ENCODE results near the gene METTL14. TPM values are rescaled to one million over a fixed set of nuclear protein-coding genes. Genes with fewer than 3 reads are reported as not detected.

METTL14 gene
- total RNA-seq, 1 experiment from 2014 or later: 22.4 TPM

DNA sequence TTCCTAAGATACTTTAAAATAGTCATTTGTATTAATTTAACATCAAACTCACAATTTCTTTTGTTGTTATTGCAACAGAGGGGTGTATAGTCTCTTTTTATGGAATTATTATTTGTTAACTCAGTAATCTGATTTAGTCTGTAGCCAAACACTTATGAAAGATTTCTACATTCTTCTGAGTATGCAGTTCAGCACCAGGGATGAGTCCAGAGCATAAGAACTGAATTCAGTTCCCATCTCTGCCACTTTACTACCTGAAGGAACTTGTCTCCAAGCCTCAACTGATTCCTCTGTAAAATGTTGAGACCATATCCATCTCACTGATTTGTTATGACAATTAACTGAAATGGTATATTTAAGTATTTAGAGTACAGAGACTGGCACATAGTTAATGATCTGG lies 45.5 kb downstream of the METTL14 start:
- TF ChIP-seq POLR2AphosphoS5 (IDR thresholded peaks at IDR 0.05; ENCODE audit: low read depth, low read length) (no peak), CTCF (IDR thresholded peaks at IDR 0.05) (no peak), TCF7L2 (IDR thresholded peaks at IDR 0.05; ENCODE audit: low read depth, low read length) (no peak)
- TF ChIP-seq, protein P1, sequence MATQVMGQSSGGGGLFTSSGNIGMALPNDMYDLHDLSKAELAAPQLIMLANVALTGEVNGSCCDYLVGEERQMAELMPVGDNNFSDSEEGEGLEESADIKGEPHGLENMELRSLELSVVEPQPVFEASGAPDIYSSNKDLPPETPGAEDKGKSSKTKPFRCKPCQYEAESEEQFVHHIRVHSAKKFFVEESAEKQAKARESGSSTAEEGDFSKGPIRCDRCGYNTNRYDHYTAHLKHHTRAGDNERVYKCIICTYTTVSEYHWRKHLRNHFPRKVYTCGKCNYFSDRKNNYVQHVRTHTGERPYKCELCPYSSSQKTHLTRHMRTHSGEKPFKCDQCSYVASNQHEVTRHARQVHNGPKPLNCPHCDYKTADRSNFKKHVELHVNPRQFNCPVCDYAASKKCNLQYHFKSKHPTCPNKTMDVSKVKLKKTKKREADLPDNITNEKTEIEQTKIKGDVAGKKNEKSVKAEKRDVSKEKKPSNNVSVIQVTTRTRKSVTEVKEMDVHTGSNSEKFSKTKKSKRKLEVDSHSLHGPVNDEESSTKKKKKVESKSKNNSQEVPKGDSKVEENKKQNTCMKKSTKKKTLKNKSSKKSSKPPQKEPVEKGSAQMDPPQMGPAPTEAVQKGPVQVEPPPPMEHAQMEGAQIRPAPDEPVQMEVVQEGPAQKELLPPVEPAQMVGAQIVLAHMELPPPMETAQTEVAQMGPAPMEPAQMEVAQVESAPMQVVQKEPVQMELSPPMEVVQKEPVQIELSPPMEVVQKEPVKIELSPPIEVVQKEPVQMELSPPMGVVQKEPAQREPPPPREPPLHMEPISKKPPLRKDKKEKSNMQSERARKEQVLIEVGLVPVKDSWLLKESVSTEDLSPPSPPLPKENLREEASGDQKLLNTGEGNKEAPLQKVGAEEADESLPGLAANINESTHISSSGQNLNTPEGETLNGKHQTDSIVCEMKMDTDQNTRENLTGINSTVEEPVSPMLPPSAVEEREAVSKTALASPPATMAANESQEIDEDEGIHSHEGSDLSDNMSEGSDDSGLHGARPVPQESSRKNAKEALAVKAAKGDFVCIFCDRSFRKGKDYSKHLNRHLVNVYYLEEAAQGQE (IDR thresholded peaks at IDR 0.05; ENCODE audit: insufficient read depth in 1 of 2, low read depth in 2 of 2, low read length in 1 of 2): no peak
- Histone ChIP-seq H3K4me1 (ENCODE audit: control insufficient read depth, insufficient read depth, low read length) (no peaks in the 10 kb centered on the region), H3K9me3 (ENCODE audit: control insufficient read depth, insufficient read depth, low read depth, low read length) (no peaks in the 10 kb centered on the region), H3K4me3 (ENCODE audit: low read depth in 2 of 2, low read length in 2 of 2) (no peak overlapping the region), H3K27ac (ENCODE audit: low read length) (no peak overlapping the region), H3K36me3 (ENCODE audit: control insufficient read depth, insufficient read depth, low read length) (no peaks in the 10 kb centered on the region; the same call in 1 of the 2 replicates), H3K27me3 (ENCODE audit: control insufficient read depth, insufficient read depth, low read length) (no peaks in the 10 kb centered on the region)
- CTCF ChIA-PET: no interaction called here
- POLR2A ChIA-PET: no interaction called here
- ATAC-seq (no peak), DNase-seq (ENCODE audit: low read depth, low spot score) (no peak)
- in situ Hi-C loops (cut with HindIII; ENCODE audit: low pct_unique_long_range_greater_than_20kb, low sequenced_read_pairs) (no loop called here), intact Hi-C loops (cut with micrococcal nuclease; ENCODE audit: unreplicated experiment) (no loop called here)
- BruUV-seq (replicated peaks): no TSS peak

- no peaks in the 10 kb centered on the region for H3K9me3 ChIP-seq (ENCODE audit: control insufficient read depth, insufficient read depth, low read depth, low read length)
- ChIA-PET POLR2A (interaction anchor here (0.6 kb wide), 1 partner anchor 103 kb away, joined by 3 read pairs; the partner anchor contains the start of gene SEC24D), CTCF (interaction anchor here (0.6 kb wide), 1 partner anchor 191 kb away, joined by 5 read pairs; no protein-coding TSS in a partner anchor)
- no peak overlapping the region for H3K27ac ChIP-seq (ENCODE audit: low read length)
- ATAC-seq (no peak), DNase-seq (ENCODE audit: low read depth, low spot score) (no peak)
- intact Hi-C loops (cut with micrococcal nuclease; ENCODE audit: unreplicated experiment): no loop called here
- H3K36me3 ChIP-seq (ENCODE audit: control insufficient read depth, insufficient read depth, low read length): no peaks in the 10 kb centered on the region; the same call in 1 of the 2 replicates
- H3K4me1 ChIP-seq (ENCODE audit: control insufficient read depth, insufficient read depth, low read length): no peaks in the 10 kb centered on the region
- in situ Hi-C loops (cut with HindIII; ENCODE audit: low pct_unique_long_range_greater_than_20kb, low sequenced_read_pairs): no loop called here
- no peak for TF ChIP-seq TCF7L2 (IDR thresholded peaks at IDR 0.05; ENCODE audit: low read depth, low read length)
- H3K27me3 ChIP-seq (ENCODE audit: control insufficient read depth, insufficient read depth, low read length): no peaks in the 10 kb centered on the region
- H3K4me3 ChIP-seq (ENCODE audit: low read depth in 2 of 2, low read length in 2 of 2): no peak overlapping the region
- no TSS peak for BruUV-seq (replicated peaks)
Measured at GRCh38 chr4:118732591-118733330, 47.6 kb downstream of the METTL14 start.

- TF ChIP-seq, protein P1 (IDR thresholded peaks at IDR 0.05; ENCODE audit: insufficient read depth in 1 of 2, low read depth in 2 of 2, low read length in 1 of 2): no peak
- TF ChIP-seq SIN3A (IDR thresholded peaks at IDR 0.05; ENCODE audit: borderline replicate concordance, insufficient read depth, low read depth, low read length) (no peak), CTCF (IDR thresholded peaks at IDR 0.05) (no peak), TCF7L2 (IDR thresholded peaks at IDR 0.05; ENCODE audit: low read depth, low read length) (no peak), POLR2AphosphoS5 (IDR thresholded peaks at IDR 0.05; ENCODE audit: low read depth, low read length) (no peak)
- intact Hi-C loops (cut with micrococcal nuclease; ENCODE audit: unreplicated experiment): no loop called here
- POLR2A ChIA-PET: interaction anchor here (0.6 kb wide), 1 partner anchor 12 kb away, joined by 3 read pairs; no protein-coding TSS in a partner anchor
- ATAC-seq (no peak), DNase-seq (ENCODE audit: low read depth, low spot score) (no peak)
- Histone ChIP-seq H3K27me3 (ENCODE audit: control insufficient read depth, insufficient read depth, low read length) (no peaks in the 10 kb centered on the region), H3K4me1 (ENCODE audit: control insufficient read depth, insufficient read depth, low read length) (no peaks in the 10 kb centered on the region), H3K36me3 (ENCODE audit: control insufficient read depth, insufficient read depth, low read length) (no peaks in the 10 kb centered on the region; the same call in 1 of the 2 replicates), H3K4me3 (ENCODE audit: low read depth in 2 of 2, low read length in 2 of 2) (no peak overlapping the region), H3K9me3 (ENCODE audit: control insufficient read depth, insufficient read depth, low read depth, low read length) (no peaks in the 10 kb centered on the region), H3K27ac (ENCODE audit: low read length) (no peak overlapping the region)
- in situ Hi-C loops (cut with HindIII; ENCODE audit: low pct_unique_long_range_greater_than_20kb, low sequenced_read_pairs): no loop called here
- no TSS peak for BruUV-seq (replicated peaks)
- CTCF ChIA-PET: no interaction called here
Measured at GRCh38 chr4:118734491-118735205, 49.5 kb downstream of the METTL14 start.

Data from Panc1 (cell line).